Glutamatergic neuron (in vitro differentiated cells): ENCODE data around the gene COBLL1. TPM values are rescaled to one million over a fixed set of nuclear protein-coding genes. Genes with fewer than 3 reads are reported as not detected.

Experiments used
- DNase-seq: peaks from one replicate; pipeline ENCODE4 v3.0.0; 2022
- H3K27ac Mint-ChIP-seq: one replicate; pipeline ENCODE4 v1.8.0; 2020; ENCODE audit warnings: mild to moderate bottlenecking, mixed read lengths, inconsistent platforms; ENCODE audit not compliant: unreplicated experiment
- H3K27me3 Mint-ChIP-seq: one replicate; pipeline ENCODE4 v1.8.0; 2020; ENCODE audit warnings: mild to moderate bottlenecking, moderate library complexity, mixed read lengths, inconsistent platforms; ENCODE audit not compliant: unreplicated experiment
- H3K36me3 Mint-ChIP-seq: one replicate; pipeline ENCODE4 v1.8.0; 2020; ENCODE audit warnings: mild to moderate bottlenecking, mixed read lengths, inconsistent platforms; ENCODE audit not compliant: unreplicated experiment
- H3K4me1 Mint-ChIP-seq: one replicate; pipeline ENCODE4 v1.8.0; 2020; ENCODE audit warnings: mild to moderate bottlenecking, low read depth, mixed read lengths, inconsistent platforms; ENCODE audit not compliant: unreplicated experiment
- H3K4me3 Mint-ChIP-seq: one replicate; pipeline ENCODE4 v1.8.0; 2020; ENCODE audit warnings: mild to moderate bottlenecking, mixed read lengths, inconsistent platforms; ENCODE audit not compliant: unreplicated experiment
- H3K9me3 Mint-ChIP-seq: one replicate; pipeline ENCODE4 v1.8.0; 2020; ENCODE audit warnings: mild to moderate bottlenecking, moderate library complexity, mixed read lengths, inconsistent platforms; ENCODE audit not compliant: unreplicated experiment
- total RNA-seq: library from RNA; stranded (reverse); fragmentation: NEBNext Ultra II Directional; extraction: Animal tissue kit (Norgen Biotek cat#: 25700); gene quantifications from one replicate; pipeline ENCODE4 v1.2.1, GENCODE V29; 2021; ENCODE audit not compliant: unreplicated experiment
- TF ChIP-seq, protein P1 (sequence below): fragments of 200-600 bp; sonication (generic); IDR thresholded peaks from one replicate; pipeline ENCODE4 v1.5.0; 2021; ENCODE audit not compliant: partially characterized antibody, unreplicated experiment

Gene COBLL1
- total RNA-seq, 1 donor from 2014 or later = 0.91 TPM

DNA sequence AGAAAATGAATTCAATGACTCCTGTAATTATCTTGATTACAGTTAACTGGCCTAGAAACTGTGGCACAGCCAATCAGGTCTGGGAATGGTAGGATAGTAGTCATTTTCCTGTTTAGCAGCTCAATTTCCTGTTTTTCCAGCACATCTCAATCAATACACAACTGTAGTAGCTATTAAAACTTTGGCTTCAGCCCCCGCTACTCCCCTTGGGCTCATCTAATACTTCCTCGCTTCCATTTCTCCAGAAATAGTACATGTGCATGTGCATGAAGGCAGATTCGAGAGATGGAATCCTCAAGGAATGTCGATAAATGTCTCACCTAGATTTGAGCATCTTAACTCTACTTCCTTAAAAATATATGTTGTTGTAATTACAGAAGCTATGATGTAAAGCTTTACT is 9.7 kb downstream of the COBLL1 start:
- Mint-ChIP-seq H3K9me3 (no peaks in the 10 kb centered on the region), H3K27ac (no peak overlapping the region), H3K4me3 (no peak overlapping the region), H3K36me3 (no peaks in the 10 kb centered on the region), H3K27me3 (no peaks in the 10 kb centered on the region), H3K4me1 (no peaks in the 10 kb centered on the region)
- TF ChIP-seq, protein P1, sequence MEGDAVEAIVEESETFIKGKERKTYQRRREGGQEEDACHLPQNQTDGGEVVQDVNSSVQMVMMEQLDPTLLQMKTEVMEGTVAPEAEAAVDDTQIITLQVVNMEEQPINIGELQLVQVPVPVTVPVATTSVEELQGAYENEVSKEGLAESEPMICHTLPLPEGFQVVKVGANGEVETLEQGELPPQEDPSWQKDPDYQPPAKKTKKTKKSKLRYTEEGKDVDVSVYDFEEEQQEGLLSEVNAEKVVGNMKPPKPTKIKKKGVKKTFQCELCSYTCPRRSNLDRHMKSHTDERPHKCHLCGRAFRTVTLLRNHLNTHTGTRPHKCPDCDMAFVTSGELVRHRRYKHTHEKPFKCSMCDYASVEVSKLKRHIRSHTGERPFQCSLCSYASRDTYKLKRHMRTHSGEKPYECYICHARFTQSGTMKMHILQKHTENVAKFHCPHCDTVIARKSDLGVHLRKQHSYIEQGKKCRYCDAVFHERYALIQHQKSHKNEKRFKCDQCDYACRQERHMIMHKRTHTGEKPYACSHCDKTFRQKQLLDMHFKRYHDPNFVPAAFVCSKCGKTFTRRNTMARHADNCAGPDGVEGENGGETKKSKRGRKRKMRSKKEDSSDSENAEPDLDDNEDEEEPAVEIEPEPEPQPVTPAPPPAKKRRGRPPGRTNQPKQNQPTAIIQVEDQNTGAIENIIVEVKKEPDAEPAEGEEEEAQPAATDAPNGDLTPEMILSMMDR = no peak
- DNase-seq = no peak

DNA sequence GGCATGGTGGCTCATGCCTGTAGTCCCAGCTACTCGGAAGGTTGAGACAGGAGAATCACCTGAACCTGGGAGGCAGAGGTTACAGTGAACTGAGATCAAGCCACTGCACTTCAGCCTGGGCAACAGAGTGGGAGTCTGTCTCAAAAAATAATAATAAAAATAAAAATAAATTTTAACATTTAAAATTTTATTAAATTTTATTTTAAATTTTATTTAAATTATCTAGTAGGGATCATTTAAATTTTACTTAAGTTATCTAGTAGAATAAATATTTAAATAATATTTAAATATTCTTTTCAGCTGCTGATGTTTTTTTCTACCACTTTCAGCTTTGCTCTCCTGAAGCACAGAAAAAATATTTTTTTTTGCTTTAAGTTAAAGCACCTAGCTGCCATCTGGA is 10.4 kb downstream of the COBLL1 start:
- Mint-ChIP-seq H3K27ac (no peak overlapping the region), H3K4me3 (no peak overlapping the region), H3K4me1 (no peaks in the 10 kb centered on the region), H3K9me3 (no peaks in the 10 kb centered on the region), H3K27me3 (no peaks in the 10 kb centered on the region), H3K36me3 (no peaks in the 10 kb centered on the region)
- TF ChIP-seq, protein P1 = no peak
- no peak for DNase-seq

DNA sequence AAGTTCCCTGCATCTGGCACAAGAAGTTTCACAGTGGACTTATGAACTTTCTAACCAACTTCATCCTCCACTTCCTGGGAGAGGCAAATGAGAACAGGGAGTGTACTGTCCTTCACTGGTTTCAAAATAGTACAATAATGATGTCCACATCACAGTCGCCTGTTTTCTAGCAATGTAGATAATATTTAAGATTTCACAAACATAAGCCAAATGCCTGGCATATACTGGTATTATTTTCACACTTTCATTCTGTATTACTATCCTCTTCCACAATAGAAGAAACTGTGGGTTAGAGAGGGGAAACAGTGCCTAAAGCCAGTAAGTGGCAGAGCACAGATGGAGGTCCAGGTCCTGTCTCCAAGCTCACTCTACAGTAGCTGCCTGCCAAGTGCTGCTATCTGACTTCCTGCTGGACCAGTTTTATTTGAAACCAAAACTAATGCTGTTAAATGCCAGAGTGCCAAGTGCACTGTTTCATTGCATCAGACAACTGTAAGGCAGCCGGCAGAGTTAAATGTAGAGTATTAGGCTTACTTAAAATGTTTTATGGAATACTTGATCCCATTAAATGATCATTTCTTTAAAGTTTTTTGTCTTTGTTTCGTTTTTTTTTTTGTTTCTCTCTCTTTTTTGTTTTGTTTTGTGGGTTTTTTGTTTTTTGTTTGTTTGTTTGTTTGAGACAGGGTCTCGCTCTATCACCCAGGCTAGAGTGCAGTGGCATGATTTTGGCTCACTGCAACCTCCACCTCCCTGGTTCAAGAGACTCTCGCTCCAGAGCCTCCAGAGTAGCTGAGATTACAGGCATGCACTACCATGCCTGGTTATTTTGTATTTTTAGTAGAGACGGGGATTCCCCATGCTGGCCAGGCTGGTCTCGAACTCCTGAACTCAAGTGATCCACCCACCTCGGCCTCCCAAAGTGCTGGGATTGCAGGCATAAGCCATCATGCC is 15.1 kb downstream of the COBLL1 start:
- no peaks in the 10 kb centered on the region for H3K9me3 Mint-ChIP-seq
- H3K4me1 Mint-ChIP-seq = no peaks in the 10 kb centered on the region
- TF ChIP-seq, protein P1 = no peak
- DNase-seq = no peak
- no peak overlapping the region for H3K4me3 Mint-ChIP-seq
- H3K27ac Mint-ChIP-seq = no peak overlapping the region
- H3K27me3 Mint-ChIP-seq = no peaks in the 10 kb centered on the region
- H3K36me3 Mint-ChIP-seq = no peaks in the 10 kb centered on the region

DNA sequence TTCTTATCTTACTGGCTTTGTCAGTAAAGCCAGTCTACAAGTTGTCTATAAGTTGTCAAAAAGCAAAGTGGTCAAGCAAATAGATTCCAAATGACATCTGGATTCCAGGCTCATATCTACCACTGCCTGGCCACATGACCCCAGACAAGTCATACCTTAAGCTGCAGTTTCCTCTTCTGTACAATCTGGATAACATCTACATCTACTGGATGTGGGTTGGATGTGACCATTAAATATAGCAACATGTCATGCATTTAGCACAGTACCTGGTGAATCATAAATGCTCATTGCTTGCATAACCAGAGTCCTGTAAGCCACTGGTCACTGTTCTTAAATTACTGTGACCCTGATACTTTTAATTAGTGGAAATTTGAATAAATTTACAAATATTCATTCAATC is 16.8 kb downstream of the COBLL1 start:
- Mint-ChIP-seq H3K36me3 (no peaks in the 10 kb centered on the region), H3K4me3 (no peak overlapping the region), H3K27me3 (no peaks in the 10 kb centered on the region), H3K4me1 (no peaks in the 10 kb centered on the region), H3K27ac (no peak overlapping the region), H3K9me3 (no peaks in the 10 kb centered on the region)
- TF ChIP-seq, protein P1 = no peak
- no peak for DNase-seq

DNA sequence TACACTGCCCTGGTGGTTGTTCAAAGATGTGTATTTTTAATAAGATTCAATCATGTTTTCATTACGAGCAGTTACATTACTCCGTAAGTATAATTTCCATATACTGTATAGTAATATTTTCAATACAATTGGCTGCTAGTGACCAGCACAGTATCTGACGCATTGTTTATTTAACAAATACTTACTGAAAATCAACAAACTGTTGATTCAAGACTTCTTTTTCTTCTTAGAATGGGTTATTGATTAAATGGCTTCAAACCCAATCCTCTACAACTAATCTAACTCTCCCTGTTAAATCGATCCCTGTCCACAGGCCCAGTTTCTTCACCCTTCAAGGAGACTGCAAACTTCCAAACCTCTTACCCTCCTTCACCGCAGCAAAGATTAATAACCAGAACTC is 18.5 kb downstream of the COBLL1 start:
- Mint-ChIP-seq H3K27ac (no peak overlapping the region), H3K9me3 (no peaks in the 10 kb centered on the region), H3K4me1 (no peaks in the 10 kb centered on the region), H3K36me3 (no peaks in the 10 kb centered on the region), H3K4me3 (no peak overlapping the region), H3K27me3 (no peaks in the 10 kb centered on the region)
- TF ChIP-seq, protein P1 = no peak
- no peak for DNase-seq
